HG03565 (cell line): Measurements from ENCODE around the gene B4GALNT2.
"Not testable (repeated sequence)": the region's sequence is repeated elsewhere in the genome, so short reads cannot be mapped to it uniquely, and the experiment has no call there.

Experiments
- ATAC-seq: cut with Tn5 transposase; IDR thresholded peaks from one replicate; pipeline ENCODE4 v1.9.1; 2021; ENCODE audit warnings: mild to moderate bottlenecking, moderate library complexity; ENCODE audit not compliant: unreplicated experiment

Gene B4GALNT2

GRCh38 chr17:49132699-49133364 is at the start of gene B4GALNT2:
Gene B4GALNT2 (plus strand): TSS chr17:49132769. CDS start chr17:49132793, 24 bp downstream.
- no peak for ATAC-seq

- ATAC-seq: not testable (repeated sequence)
Measured at GRCh38 chr17:49085046-49085445, 47.5 kb upstream of the B4GALNT2 start.

- ATAC-seq: no peak
Measured at GRCh38 chr17:49085565-49086315, 46.8 kb upstream of the B4GALNT2 start.

GRCh38 chr17:49086316-49086605 is 46.3 kb upstream of the B4GALNT2 start:
- ATAC-seq: no peak

DNA sequence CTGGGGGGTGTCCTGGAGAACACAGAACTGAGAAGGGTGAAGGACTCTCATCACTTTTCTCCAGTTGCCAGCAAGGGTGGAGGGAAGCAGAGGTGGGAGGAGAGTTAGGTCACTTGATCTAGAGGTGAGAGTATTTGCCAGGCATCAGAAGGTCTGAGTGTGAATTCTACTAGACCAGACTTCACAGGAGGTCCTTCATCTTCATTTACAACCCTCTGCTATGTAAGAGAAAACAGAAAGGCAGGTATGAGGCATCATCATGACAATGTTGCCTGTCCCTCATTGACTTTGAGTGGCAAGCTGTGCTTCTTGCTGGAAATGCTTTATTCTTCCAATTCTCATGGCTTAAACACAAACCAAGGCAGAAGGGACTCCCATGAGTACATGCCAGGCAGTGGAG is 45.9 kb upstream of the B4GALNT2 start:
- no peak for ATAC-seq

GRCh38 chr17:49089094-49089493 is 43.5 kb upstream of the B4GALNT2 start:
- ATAC-seq: no peak

DNA sequence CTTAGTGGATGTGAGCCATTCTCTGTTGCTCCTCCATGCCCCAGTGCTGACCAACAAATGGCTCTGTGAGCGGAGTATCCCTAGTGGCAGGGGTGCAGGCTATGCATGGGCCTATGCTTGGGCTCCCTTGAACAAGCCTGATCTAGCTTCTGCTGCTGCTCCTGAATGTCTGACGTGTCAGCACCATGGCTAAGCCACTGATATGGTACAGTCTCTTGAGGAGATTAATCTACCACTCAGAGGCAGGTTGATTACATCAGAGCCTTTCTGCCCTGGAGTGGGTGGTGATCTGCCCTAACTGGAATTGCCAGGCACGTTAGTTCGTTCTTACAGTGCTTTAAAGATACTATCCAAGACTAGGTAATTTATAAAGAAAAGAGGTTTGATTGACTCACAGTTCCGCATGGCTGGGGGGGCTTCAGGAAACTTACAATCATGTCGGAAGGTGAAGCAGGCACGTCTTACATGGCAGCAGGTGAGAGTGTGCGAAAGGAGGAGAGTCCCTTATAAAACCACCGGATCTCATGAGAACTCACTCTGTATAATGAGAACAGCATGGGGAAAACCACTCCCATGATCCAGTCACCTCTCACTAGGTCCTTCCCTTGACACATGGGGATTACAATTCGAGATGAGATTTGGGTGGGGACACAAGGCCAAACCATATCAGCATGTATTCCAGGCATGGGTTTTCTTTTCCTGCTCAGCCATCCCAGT is 41.5 kb upstream of the B4GALNT2 start:
- no peak for ATAC-seq

DNA sequence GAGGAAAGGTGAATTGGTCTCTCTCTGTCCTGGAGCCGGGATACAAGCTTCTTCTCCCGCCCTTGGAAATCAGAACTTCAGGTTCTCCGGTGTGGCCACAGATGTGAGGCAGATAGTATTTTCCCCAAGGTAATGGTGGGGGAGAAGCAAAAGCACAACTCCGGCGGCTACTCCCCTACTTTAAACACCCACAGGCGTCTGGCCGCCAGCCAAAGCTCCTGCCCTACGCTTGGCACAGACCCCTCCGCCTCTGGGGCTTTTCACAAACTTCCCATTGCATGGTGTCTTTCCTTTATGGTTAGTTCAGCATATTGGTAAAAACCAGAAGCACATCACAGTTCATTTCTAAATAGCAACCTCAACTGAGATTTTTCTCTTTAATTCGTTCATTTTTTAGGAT is 39.4 kb upstream of the B4GALNT2 start:
- ATAC-seq: no peak

- no peak for ATAC-seq
Measured at GRCh38 chr17:49100601-49101000, 32.0 kb upstream of the B4GALNT2 start.

GRCh38 chr17:49101054-49101534 is 31.5 kb upstream of the B4GALNT2 start:
- ATAC-seq: no peak

GRCh38 chr17:49103360-49103759 is 29.2 kb upstream of the B4GALNT2 start:
- not testable (repeated sequence) for ATAC-seq

GRCh38 chr17:49104511-49105074 is 28.0 kb upstream of the B4GALNT2 start:
- no peak for ATAC-seq

- ATAC-seq: no peak
Measured at GRCh38 chr17:49106321-49107210, 26.0 kb upstream of the B4GALNT2 start.

DNA sequence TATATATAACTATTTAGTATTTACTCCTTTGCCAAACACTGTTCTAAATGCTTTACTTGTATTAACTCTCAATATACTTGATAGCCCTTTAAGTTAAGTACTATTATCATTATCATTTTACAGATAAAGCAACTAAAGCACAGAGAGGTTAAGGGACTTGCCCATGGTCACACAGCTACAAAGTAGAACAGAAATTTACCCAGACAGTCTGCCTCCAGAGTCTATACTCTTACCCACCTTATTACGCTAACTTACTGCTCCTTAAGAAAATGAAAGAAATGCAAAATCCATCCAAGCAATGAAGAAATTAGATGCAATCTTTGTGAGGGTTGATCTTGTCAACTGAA is 25.4 kb upstream of the B4GALNT2 start:
- ATAC-seq: no peak

DNA sequence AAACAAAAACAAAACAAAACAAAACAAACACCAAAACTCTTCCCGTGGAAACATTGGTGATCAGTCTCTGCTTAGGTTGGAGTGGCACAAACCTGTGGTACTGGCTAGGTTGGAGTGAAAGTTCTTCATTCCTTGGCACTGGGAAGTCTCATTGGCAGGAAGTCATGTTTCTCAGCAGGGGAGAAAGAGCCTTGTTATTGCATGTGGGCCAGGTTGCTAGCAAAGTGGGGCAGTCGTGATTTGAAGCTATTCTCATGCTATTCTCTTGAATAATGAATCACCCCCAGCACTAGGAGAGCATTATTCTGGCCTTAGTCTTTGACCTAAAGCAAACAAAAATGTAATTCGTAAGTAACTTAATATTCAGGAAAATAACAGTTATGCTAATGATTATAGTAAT is 24.3 kb upstream of the B4GALNT2 start:
- ATAC-seq: no peak

GRCh38 chr17:49110509-49110908 is 22.1 kb upstream of the B4GALNT2 start:
- no peak for ATAC-seq

GRCh38 chr17:49111934-49112333 is 20.6 kb upstream of the B4GALNT2 start:
- no peak for ATAC-seq

GRCh38 chr17:49112936-49113335 is 19.6 kb upstream of the B4GALNT2 start:
- no peak for ATAC-seq

DNA sequence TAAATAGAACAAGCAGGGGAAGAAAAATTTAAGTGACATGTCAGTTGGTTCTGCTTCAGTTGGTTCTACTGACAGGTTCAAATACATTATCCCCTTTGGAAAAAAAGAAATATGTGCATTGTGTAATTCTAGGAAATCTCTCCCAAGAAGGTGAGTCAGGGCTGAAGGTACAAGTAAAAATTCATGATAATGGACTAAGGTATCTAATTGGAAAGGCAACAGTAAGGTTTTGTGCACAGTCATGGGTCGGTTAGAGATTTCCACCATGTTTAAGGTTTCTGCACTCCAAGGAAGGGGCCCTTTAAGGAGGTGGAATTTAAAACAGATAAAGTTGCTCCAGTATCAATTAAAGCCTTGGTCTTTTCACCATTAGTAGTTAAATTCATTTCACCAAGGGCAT is 17.9 kb upstream of the B4GALNT2 start:
- ATAC-seq: no peak

- ATAC-seq: no peak
Measured at GRCh38 chr17:49117587-49118230, 14.9 kb upstream of the B4GALNT2 start.
